Tibial nerve (tissue), 4 donors: ENCODE measurements around the gene NKX3-2. TPM values are rescaled to one million over a fixed set of nuclear protein-coding genes. Genes with fewer than 3 reads are reported as not detected.
"Not testable (repeated sequence)": the region's sequence is repeated elsewhere in the genome, so short reads cannot be mapped to it uniquely, and the experiment has no call there.

Experiments used
- DNase-seq, 2 donors: peaks; one replicate each; pipeline ENCODE4 v3.0.0-alpha.2; 2019; ENCODE audit warnings: low spot score in 2 of 2
- H3K27ac ChIP-seq, 4 donors: fragments of 200-600 bp; sonication (generic) in 3 of 4; one replicate each; pipeline ENCODE4 v1.5.1; 2017 to 2019; ENCODE audit warnings: mild to moderate bottlenecking in 1 of 4
- H3K27me3 ChIP-seq, 2 donors: fragments of 200-600 bp; sonication (generic) in 1 of 2; one replicate each; pipeline versions ENCODE4 v1.5.1 to v1.6.0; 2017 to 2019
- H3K36me3 ChIP-seq, 3 donors: fragments of 200-600 bp; sonication (generic); one replicate each; pipeline ENCODE4 v1.5.1; 2018 to 2019
- H3K4me1 ChIP-seq, 4 donors: fragments of 200-600 bp; sonication (generic) in 3 of 4; one replicate each; pipeline ENCODE4 v1.5.1; 2017 to 2019
- H3K4me3 ChIP-seq, 4 donors: fragments of 200-600 bp; sonication (generic) in 3 of 4; one replicate each; pipeline ENCODE4 v1.5.1; 2017 to 2019; ENCODE audit warnings: mild to moderate bottlenecking in 1 of 4, moderate library complexity in 1 of 4
- H3K9me3 ChIP-seq, 4 donors: fragments of 200-600 bp; sonication (generic) in 3 of 4; one replicate each; pipeline ENCODE4 v1.5.1; 2017 to 2019
- EP300 ChIP-seq, 2 donors: sonication (generic); formaldehyde crosslinking; IDR thresholded peaks; one replicate each; pipeline ENCODE4 v1.6.1; 2017; ENCODE audit warnings: antibody characterized with exemption in 2 of 2, mild to moderate bottlenecking in 1 of 2
- POLR2A ChIP-seq, 2 donors: fragments of 450-650 bp; IDR thresholded peaks; one replicate each; pipeline ENCODE4 v1.6.1; 2017; ENCODE audit warnings: antibody characterized with exemption in 2 of 2, mild to moderate bottlenecking in 2 of 2, moderate library complexity in 2 of 2
- WGBS, 2 donors: methylation state at CpG; one replicate each; pipeline ENCODE4 v1.1.5; 2018; 5-methylcytosine and 5-hydroxymethylcytosine counted together
- total RNA-seq, 4 donors: library from RNA; depleted of rRNA; stranded (reverse); fragments of >200 nt; gene quantifications; one replicate each; pipeline ENCODE4 v1.1.0, GENCODE V29; 2016
- TF ChIP-seq, protein P1 (sequence below), 5 experiments: fragments of 200-600 bp in 3 of 5; fragments of 450-650 bp in 2 of 5; sonication (generic) in 3 of 5; IDR thresholded peaks; one replicate each; pipeline ENCODE4 v1.5.1; 2016 to 2019; ENCODE audit warnings: antibody characterized with exemption in 5 of 5, mild to moderate bottlenecking in 3 of 5, moderate library complexity in 2 of 5

NKX3-2 gene
- total RNA-seq, 4 donors from 2014 or later, result 0.22 to 0.84 (median 0.30) TPM; not detected in 1

DNA sequence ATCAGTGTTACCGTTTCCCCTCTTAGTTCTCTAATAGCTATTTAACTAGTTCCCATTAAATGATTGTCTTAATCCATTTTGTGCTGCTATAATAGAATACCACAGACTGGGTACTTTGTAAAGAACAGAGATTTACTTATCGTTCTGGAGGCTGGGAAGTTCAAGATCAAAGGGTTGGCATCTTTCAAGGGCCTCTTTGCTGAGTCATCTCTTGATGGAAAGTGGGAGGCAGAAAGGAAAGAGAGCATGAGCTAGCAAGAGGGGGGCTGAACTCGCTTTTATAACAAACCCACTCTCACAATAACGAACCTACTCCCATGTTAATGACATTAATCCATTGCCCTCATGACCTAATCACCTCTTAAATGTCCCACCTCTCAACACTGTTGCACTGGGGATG is 17.4 kb upstream of the NKX3-2 start:
- no peak for DNase-seq
- Histone ChIP-seq H3K36me3 (no peaks in the 10 kb centered on the region), H3K27ac (no peak overlapping the region), H3K9me3 (no peaks in the 10 kb centered on the region), H3K4me3 (no peak overlapping the region), H3K27me3 (peaks cover 0 to 4% of the 10 kb centered on the region in 2 donors), H3K4me1 (no peaks in the 10 kb centered on the region)
- 52 to 58% methylated on average over 4 of the region's 4 CpGs for WGBS, 2 donors
- TF ChIP-seq EP300 (IDR thresholded peaks at IDR 0.05), result no peak
- TF ChIP-seq, protein P1, sequence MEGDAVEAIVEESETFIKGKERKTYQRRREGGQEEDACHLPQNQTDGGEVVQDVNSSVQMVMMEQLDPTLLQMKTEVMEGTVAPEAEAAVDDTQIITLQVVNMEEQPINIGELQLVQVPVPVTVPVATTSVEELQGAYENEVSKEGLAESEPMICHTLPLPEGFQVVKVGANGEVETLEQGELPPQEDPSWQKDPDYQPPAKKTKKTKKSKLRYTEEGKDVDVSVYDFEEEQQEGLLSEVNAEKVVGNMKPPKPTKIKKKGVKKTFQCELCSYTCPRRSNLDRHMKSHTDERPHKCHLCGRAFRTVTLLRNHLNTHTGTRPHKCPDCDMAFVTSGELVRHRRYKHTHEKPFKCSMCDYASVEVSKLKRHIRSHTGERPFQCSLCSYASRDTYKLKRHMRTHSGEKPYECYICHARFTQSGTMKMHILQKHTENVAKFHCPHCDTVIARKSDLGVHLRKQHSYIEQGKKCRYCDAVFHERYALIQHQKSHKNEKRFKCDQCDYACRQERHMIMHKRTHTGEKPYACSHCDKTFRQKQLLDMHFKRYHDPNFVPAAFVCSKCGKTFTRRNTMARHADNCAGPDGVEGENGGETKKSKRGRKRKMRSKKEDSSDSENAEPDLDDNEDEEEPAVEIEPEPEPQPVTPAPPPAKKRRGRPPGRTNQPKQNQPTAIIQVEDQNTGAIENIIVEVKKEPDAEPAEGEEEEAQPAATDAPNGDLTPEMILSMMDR (IDR thresholded peaks at IDR 0.05), result no peak
- no peak for TF ChIP-seq POLR2A (IDR thresholded peaks at IDR 0.05)

DNA sequence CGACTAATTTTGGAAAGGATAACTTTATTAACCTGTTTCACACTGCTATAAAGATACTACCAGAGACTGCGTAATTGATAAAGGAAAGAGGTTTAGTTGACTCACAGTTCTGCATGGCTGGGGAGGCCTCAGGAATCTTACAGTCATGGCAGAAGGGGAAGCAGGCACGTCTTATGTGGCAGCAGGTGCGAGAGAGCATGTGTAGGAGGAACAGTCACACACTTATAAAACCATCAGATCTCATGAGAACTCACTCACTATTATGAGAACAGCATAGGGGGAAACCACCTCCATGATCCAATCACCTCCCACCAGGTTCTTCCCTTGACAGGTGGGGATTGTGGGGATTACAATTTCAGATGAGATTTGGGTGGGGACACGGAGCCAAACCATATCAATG is 15.8 kb upstream of the NKX3-2 start:
- DNase-seq, H3K4me1 ChIP-seq, H3K27me3 ChIP-seq, H3K9me3 ChIP-seq, H3K27ac ChIP-seq, H3K36me3 ChIP-seq, H3K4me3 ChIP-seq: not testable (repeated sequence)
- WGBS, 2 donors, result 69 to 74% methylated on average over 5 of the region's 5 CpGs

DNA sequence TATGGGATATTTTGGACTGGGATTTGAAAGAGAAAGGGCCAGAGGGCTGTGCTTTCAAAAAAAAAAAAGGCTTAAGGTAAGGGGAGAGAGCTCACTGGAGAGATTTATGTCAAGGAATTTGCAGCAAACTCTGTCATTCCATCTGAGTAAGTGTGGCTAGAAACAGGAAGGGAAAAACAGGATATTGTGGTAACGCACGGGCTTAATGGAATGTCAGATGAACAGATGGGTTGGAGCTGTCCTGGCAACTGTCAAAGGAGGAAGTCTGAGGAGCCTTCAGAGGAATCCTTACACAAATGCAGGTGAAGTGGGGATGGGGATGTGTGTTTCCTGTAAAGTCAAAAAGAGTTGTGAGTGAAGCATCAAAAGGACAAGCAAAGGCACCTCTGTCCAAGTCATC is 15.1 kb upstream of the NKX3-2 start:
- peaks cover 0 to 5% of the 10 kb centered on the region in 2 donors for H3K27me3 ChIP-seq
- WGBS, 2 donors, result 25 to 28% methylated on average over 2 of the region's 2 CpGs
- no peak overlapping the region for H3K4me3 ChIP-seq
- no peaks in the 10 kb centered on the region for H3K9me3 ChIP-seq
- no peaks in the 10 kb centered on the region for H3K36me3 ChIP-seq
- no peaks in the 10 kb centered on the region for H3K4me1 ChIP-seq
- TF ChIP-seq, protein P1 (IDR thresholded peaks at IDR 0.05), result no peak
- TF ChIP-seq EP300 (IDR thresholded peaks at IDR 0.05), result no peak
- no peak for TF ChIP-seq POLR2A (IDR thresholded peaks at IDR 0.05)
- no peak overlapping the region for H3K27ac ChIP-seq
- DNase-seq, result no peak

DNA sequence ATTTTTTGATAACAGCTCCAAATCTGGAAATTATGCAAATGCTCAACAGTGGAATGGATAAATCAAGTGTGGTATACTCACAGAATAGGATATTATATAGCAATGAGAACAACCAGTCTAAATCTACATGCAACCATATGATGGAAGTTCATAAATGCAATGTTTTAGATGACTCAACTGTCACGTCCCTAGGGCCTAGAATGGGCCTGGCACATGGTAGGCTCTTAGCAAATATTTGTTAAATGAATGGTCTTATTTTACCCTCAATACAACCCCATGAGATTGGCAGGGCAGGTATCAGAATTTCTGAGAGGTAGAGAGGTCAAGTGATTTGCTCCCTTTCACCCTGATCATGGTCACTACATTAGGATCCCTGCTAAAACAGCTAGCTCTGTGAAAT is 14.6 kb upstream of the NKX3-2 start:
- no peaks in the 10 kb centered on the region for H3K4me1 ChIP-seq
- peaks cover 0 to 5% of the 10 kb centered on the region in 2 donors for H3K27me3 ChIP-seq
- H3K9me3 ChIP-seq, result no peaks in the 10 kb centered on the region
- H3K36me3 ChIP-seq, result no peaks in the 10 kb centered on the region
- no peak for DNase-seq
- H3K27ac ChIP-seq, result no peak overlapping the region
- TF ChIP-seq POLR2A (IDR thresholded peaks at IDR 0.05) (no peak), EP300 (IDR thresholded peaks at IDR 0.05) (no peak)
- TF ChIP-seq, protein P1 (IDR thresholded peaks at IDR 0.05), result no peak
- WGBS, 2 donors, result 75 to 81% methylated on average over 1 of the region's 1 CpG
- H3K4me3 ChIP-seq, result no peak overlapping the region

DNA sequence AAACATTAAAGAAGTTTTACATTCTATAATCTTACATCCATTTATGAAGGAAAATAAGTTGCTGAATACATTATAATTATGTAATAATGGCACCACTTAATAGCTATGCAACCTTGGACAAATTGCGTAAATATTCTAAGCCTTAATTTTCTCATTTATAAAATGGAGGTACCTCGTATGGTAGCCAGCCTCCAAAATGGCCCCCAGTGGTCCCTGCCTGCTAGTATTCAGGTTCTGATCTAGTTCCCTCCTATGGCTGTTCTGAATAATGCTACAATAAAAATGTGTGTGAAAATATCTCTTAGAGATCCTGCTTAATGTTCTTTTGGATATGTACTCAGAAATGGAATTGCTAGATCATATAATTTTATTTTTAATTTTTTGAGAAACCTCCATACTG is 11.0 kb upstream of the NKX3-2 start:
- Histone ChIP-seq H3K9me3 (peaks cover 0 to 18% (median 0%) of the 10 kb centered on the region in 4 donors), H3K27me3 (peaks cover 0 to 16% of the 10 kb centered on the region in 2 donors), H3K27ac (no peak overlapping the region), H3K4me1 (no peaks in the 10 kb centered on the region), H3K4me3 (no peak overlapping the region), H3K36me3 (no peaks in the 10 kb centered on the region)
- WGBS, 2 donors, result 83 to 87% methylated on average over 2 of the region's 2 CpGs
- no peak for DNase-seq
- TF ChIP-seq POLR2A (IDR thresholded peaks at IDR 0.05), result no peak
- TF ChIP-seq EP300 (IDR thresholded peaks at IDR 0.05), result no peak
- TF ChIP-seq, protein P1 (IDR thresholded peaks at IDR 0.05), result no peak

DNA sequence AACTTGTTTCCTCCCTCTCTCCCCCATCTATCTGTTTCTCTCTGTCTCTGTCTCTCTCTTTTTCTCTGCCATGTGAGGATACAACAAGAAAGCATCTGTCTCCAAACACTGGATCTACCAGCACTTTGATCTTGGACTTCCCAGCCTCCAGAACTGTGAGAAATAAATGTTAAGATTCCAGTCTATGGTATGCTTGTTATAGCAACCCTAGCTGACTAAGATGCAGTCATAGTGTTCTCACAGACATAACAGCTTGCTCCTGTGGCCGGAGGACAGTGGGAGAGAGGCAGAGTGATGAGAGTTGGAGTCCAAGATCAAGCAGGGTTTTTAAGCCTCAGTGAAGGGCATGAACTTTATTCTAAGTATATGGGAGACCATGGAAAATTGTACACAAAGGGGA is 8.8 kb upstream of the NKX3-2 start:
- TF ChIP-seq POLR2A (IDR thresholded peaks at IDR 0.05) (no peak), EP300 (IDR thresholded peaks at IDR 0.05) (no peak)
- TF ChIP-seq, protein P1 (IDR thresholded peaks at IDR 0.05), result no peak
- WGBS, 2 donors, result 71 to 77% methylated on average over 1 of the region's 1 CpG
- Histone ChIP-seq H3K27me3 (peaks cover 0 to 39% of the 10 kb centered on the region in 2 donors), H3K4me3 (no peak overlapping the region), H3K4me1 (peaks cover 0 to 9% (median 3%) of the 10 kb centered on the region in 4 donors), H3K9me3 (peaks cover 0 to 18% (median 0%) of the 10 kb centered on the region in 4 donors), H3K27ac (no peak overlapping the region), H3K36me3 (no peaks in the 10 kb centered on the region)
- no peak for DNase-seq
